ENCODE data around the gene COL5A1.

COL5A1 gene

GRCh38 chr9:134641173-134641989, at the start of gene COL5A1:
Gene COL5A1 (plus strand): TSS chr9:134641803. CDS start chr9:134642188, 385 bp downstream.
- DNase-seq, result no peak

- no peak for DNase-seq
These were observed 49.4 kb upstream of the COL5A1 start for GRCh38 chr9:134592018-134592818.

- no peak for DNase-seq
These were observed 48.8 kb upstream of the COL5A1 start for GRCh38 chr9:134592819-134593200.

GRCh38 chr9:134593286-134594077, 48.1 kb upstream of the COL5A1 start:
- DNase-seq, result no peak

- DNase-seq, result no peak
These were observed 47.3 kb upstream of the COL5A1 start for GRCh38 chr9:134594078-134594941.

- DNase-seq, result no peak
These were observed 46.6 kb upstream of the COL5A1 start for GRCh38 chr9:134595014-134595413.

- DNase-seq, result no peak
These were observed 44.3 kb upstream of the COL5A1 start for GRCh38 chr9:134597041-134597913.

GRCh38 chr9:134597957-134598883, 43.4 kb upstream of the COL5A1 start:
- no peak for DNase-seq

- DNase-seq, result no peak
These were observed 42.7 kb upstream of the COL5A1 start for GRCh38 chr9:134598884-134599245.

- DNase-seq, result no peak
These were observed 41.2 kb upstream of the COL5A1 start for GRCh38 chr9:134600371-134600770.

- no peak for DNase-seq
These were observed 40.6 kb upstream of the COL5A1 start for GRCh38 chr9:134600836-134601638.

GRCh38 chr9:134601764-134602163, 39.8 kb upstream of the COL5A1 start:
- DNase-seq, result no peak

- DNase-seq, result no peak
These were observed 38.8 kb upstream of the COL5A1 start for GRCh38 chr9:134602547-134603362.

GRCh38 chr9:134604834-134605233, 36.8 kb upstream of the COL5A1 start:
- DNase-seq, result no peak

GRCh38 chr9:134605351-134605965, 36.1 kb upstream of the COL5A1 start:
- no peak for DNase-seq

- no peak for DNase-seq
These were observed 35.6 kb upstream of the COL5A1 start for GRCh38 chr9:134605966-134606357.

- DNase-seq, result no peak
These were observed 34.5 kb upstream of the COL5A1 start for GRCh38 chr9:134606951-134607731.

All from NCI-H1417 treated with DMSO at 0.1 percent for 48 hours (cell line).